PC-3 (cell line): ENCODE results near the gene LMLN. TPM values are rescaled to one million over a fixed set of nuclear protein-coding genes. Genes with fewer than 3 reads are reported as not detected.

Experiments used
- ATAC-seq: fragments of 200-7000 bp; cut with Tn5 transposase; 2 replicates; pipeline ENCODE4 v1.9.1; 2020; ENCODE audit warnings: mild to moderate bottlenecking, moderate library complexity
- BruUV-seq: library from RNA; stranded (reverse); fragments of 400-500 nt; replicated peaks from 2 replicates; lab custom pipeline; 2021; lab: Mats Ljungman, UMichigan
- CTCF ChIA-PET: fragments of 300-600 bp; sonication (Branson Sonifier 250); formaldehyde crosslinking; loops from one replicate; lab custom pipeline; 2022; ENCODE audit warnings: antibody characterized with exemption; lab: Charles Lee
- POLR2A ChIA-PET: fragments of 300-600 bp; sonication (Branson Sonifier 250); formaldehyde crosslinking; loops from one replicate; lab custom pipeline; 2022; ENCODE audit warnings: antibody characterized with exemption; ENCODE audit not compliant: unreplicated experiment; lab: Charles Lee
- DNase-seq: peaks from one replicate; pipeline ENCODE4 v3.0.0-alpha.2; 2015
- H2AFZ ChIP-seq: fragments of 300-600 bp; sonication (generic); 2 replicates; pipeline ENCODE4 v1.6.0; 2016; ENCODE audit warnings: antibody characterized with exemption, low read length
- H3F3A ChIP-seq: fragments of 300-600 bp; sonication (generic); one replicate; pipeline ENCODE4 v1.6.0; 2017; ENCODE audit warnings: antibody characterized with exemption, low read length, control low read depth, mild to moderate bottlenecking; ENCODE audit not compliant: unreplicated experiment
- H3K27ac ChIP-seq: fragments of 300-600 bp; sonication (generic); 2 replicates; pipeline ENCODE4 v1.5.1; 2016; ENCODE audit warnings: mild to moderate bottlenecking, low read length
- H3K27me3 ChIP-seq: fragments of 300-600 bp; sonication (generic); 2 replicates; pipeline ENCODE4 v1.6.1; 2016; ENCODE audit warnings: low read length, mixed read lengths
- H3K36me3 ChIP-seq: fragments of 300-600 bp; sonication (generic); 2 replicates; pipeline ENCODE4 v1.6.1; 2016; ENCODE audit warnings: low read depth, mixed run types, low read length, mixed read lengths
- H3K4me1 ChIP-seq: fragments of 300-600 bp; sonication (generic); 2 replicates; pipeline ENCODE4 v1.5.1; 2016; ENCODE audit warnings: low read length; ENCODE audit not compliant: insufficient read depth
- H3K4me2 ChIP-seq: fragments of 300-600 bp; sonication (generic); 2 replicates; pipeline ENCODE4 v1.6.0; 2016; ENCODE audit warnings: low read length
- H3K4me3 ChIP-seq: fragments of 300-600 bp; sonication (generic); 2 replicates; pipeline ENCODE4 v1.5.1; 2016; ENCODE audit warnings: mild to moderate bottlenecking, low read length, mixed read lengths
- H3K79me2 ChIP-seq: fragments of 300-600 bp; sonication (generic); 2 replicates; pipeline ENCODE4 v1.6.1; 2017; ENCODE audit warnings: low read length, mixed read lengths
- H3K9ac ChIP-seq: fragments of 300-600 bp; sonication (generic); 2 replicates; pipeline ENCODE4 v1.6.0; 2016; ENCODE audit warnings: mild to moderate bottlenecking, low read length
- H3K9me2 ChIP-seq: fragments of 300-600 bp; sonication (generic); replicated peaks from 2 replicates; pipeline ENCODE4 v1.6.1; 2016; ENCODE audit warnings: mixed run types, low read length, mixed read lengths
- H3K9me3 ChIP-seq: fragments of 300-600 bp; sonication (generic); 2 replicates; pipeline ENCODE4 v1.6.1; 2016; ENCODE audit warnings: low read length, mixed read lengths
- H4K20me1 ChIP-seq: fragments of 300-600 bp; sonication (generic); 2 replicates; pipeline ENCODE4 v1.6.1; 2016; ENCODE audit warnings: low read length, mixed read lengths
- EZH2 ChIP-seq: fragments of 300-600 bp; sonication (generic); IDR thresholded peaks from one replicate; pipeline ENCODE4 v1.6.1; 2017; ENCODE audit warnings: antibody characterized with exemption, mild to moderate bottlenecking, low read length; ENCODE audit not compliant: unreplicated experiment
- EZH2phosphoT487 ChIP-seq: fragments of 300-600 bp; sonication (generic); IDR thresholded peaks from 2 replicates; pipeline ENCODE4 v1.6.1; 2018; ENCODE audit warnings: mild to moderate bottlenecking, antibody characterized with exemption, low read length, borderline replicate concordance
- intact Hi-C: fragments of 100-400 bp; cut with micrococcal nuclease; formaldehyde crosslinking; loops from 2 replicates; pipeline ENCODE4 v1.9.0; 2023
- total RNA-seq: library from RNA; depleted of rRNA; stranded (reverse); fragments of >200 nt; gene quantifications from 2 replicates; pipeline ENCODE4 v1.2.3, GENCODE V29; 2014
- TF ChIP-seq, protein P1 (sequence below): fragments of 300-600 bp; sonication (generic); conservative IDR thresholded peaks from 2 replicates; pipeline ENCODE4 v1.5.1; 2017; ENCODE audit warnings: antibody characterized with exemption, low read depth, mild to moderate bottlenecking, low read length

Gene LMLN
- total RNA-seq, 1 experiment from 2014 or later = 3.7 TPM

DNA sequence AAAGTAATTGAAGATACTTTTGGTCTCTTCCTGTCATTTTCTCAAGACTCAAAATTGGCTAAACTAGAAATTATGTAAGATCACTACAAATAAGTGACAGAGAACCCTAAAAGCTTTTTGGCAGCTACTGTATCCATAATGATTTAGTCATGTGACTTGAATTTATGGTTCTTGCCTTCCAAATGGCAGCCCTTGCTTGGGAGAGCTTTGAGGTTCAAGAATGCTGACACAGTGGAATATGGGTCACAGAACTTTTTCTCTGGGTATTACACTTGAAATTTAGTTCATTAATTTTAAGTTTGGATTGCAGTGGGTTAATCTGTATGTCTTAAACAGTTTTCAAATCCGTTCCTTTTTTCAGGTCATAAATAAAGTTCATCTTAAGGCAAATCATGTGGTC lies 14.0 kb downstream of the LMLN start:
- Histone ChIP-seq H3K36me3 (no peaks in the 10 kb centered on the region), H3K4me1 (no peaks in the 10 kb centered on the region), H3K79me2 (no peaks in the 10 kb centered on the region), H3K9ac (no peak overlapping the region), H3K9me2 (no peaks in the 10 kb centered on the region), H3K27me3 (no peaks in the 10 kb centered on the region), H4K20me1 (no peaks in the 10 kb centered on the region), H3K4me3 (no peak overlapping the region), H3F3A (no peaks in the 10 kb centered on the region), H3K9me3 (no peaks in the 10 kb centered on the region), H3K27ac (no peak overlapping the region), H2AFZ (no peak overlapping the region), H3K4me2 (no peak overlapping the region)
- DNase-seq (no peak), ATAC-seq (no peak)
- TF ChIP-seq EZH2 = no peak
- CTCF ChIA-PET = no interaction called here
- no TSS peak for BruUV-seq
- intact Hi-C loops = no loop called here
- POLR2A ChIA-PET = no interaction called here

GRCh38 chr3:197975311-197975710 lies 15.3 kb downstream of the LMLN start:
- TF ChIP-seq, protein P1, sequence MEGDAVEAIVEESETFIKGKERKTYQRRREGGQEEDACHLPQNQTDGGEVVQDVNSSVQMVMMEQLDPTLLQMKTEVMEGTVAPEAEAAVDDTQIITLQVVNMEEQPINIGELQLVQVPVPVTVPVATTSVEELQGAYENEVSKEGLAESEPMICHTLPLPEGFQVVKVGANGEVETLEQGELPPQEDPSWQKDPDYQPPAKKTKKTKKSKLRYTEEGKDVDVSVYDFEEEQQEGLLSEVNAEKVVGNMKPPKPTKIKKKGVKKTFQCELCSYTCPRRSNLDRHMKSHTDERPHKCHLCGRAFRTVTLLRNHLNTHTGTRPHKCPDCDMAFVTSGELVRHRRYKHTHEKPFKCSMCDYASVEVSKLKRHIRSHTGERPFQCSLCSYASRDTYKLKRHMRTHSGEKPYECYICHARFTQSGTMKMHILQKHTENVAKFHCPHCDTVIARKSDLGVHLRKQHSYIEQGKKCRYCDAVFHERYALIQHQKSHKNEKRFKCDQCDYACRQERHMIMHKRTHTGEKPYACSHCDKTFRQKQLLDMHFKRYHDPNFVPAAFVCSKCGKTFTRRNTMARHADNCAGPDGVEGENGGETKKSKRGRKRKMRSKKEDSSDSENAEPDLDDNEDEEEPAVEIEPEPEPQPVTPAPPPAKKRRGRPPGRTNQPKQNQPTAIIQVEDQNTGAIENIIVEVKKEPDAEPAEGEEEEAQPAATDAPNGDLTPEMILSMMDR = no peak
- no peak for TF ChIP-seq EZH2
- TF ChIP-seq EZH2phosphoT487 = no peak
- H3K9me3 ChIP-seq = no peaks in the 10 kb centered on the region
- no TSS peak for BruUV-seq
- H3K79me2 ChIP-seq = no peaks in the 10 kb centered on the region
- H3K4me1 ChIP-seq = no peaks in the 10 kb centered on the region
- DNase-seq (no peak), ATAC-seq (no peak)
- no peak overlapping the region for H3K27ac ChIP-seq
- no peaks in the 10 kb centered on the region for H3F3A ChIP-seq
- H3K4me3 ChIP-seq = no peak overlapping the region
- intact Hi-C loops = no loop called here
- H2AFZ ChIP-seq = no peak overlapping the region
- H3K27me3 ChIP-seq = no peaks in the 10 kb centered on the region
- no peak overlapping the region for H3K9ac ChIP-seq
- POLR2A ChIA-PET = no interaction called here
- H3K9me2 ChIP-seq = no peaks in the 10 kb centered on the region
- CTCF ChIA-PET = no interaction called here
- H4K20me1 ChIP-seq = no peaks in the 10 kb centered on the region
- no peak overlapping the region for H3K4me2 ChIP-seq
- no peaks in the 10 kb centered on the region for H3K36me3 ChIP-seq

DNA sequence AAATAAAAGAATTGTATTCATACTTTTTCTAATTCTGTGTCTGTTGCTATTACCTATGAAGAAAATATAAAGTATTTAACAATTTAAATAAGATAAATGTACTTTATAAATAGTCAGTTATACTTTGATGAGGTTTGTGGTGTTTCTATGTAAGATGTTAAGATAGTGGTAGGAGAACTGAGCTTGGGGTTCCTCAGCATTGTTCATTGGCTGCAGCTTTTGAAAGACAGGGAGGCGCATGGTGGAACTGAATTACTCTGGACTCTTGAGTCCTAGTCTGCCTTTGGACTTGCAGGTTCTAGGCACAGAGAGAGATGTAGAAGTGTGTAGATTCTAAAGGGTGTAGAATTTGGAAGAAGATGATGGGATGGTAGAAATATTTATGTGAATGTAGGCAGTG lies 23.1 kb downstream of the LMLN start:
- H4K20me1 ChIP-seq = no peaks in the 10 kb centered on the region
- no peaks in the 10 kb centered on the region for H3K9me3 ChIP-seq
- no peak overlapping the region for H3K9ac ChIP-seq
- ChIA-PET CTCF (no interaction called here), POLR2A (no interaction called here)
- no peaks in the 10 kb centered on the region for H3K27me3 ChIP-seq
- H2AFZ ChIP-seq = no peak overlapping the region
- no peaks in the 10 kb centered on the region for H3K4me1 ChIP-seq
- H3F3A ChIP-seq = no peaks in the 10 kb centered on the region
- no peaks in the 10 kb centered on the region for H3K36me3 ChIP-seq
- intact Hi-C loops = loop anchor here (5.0 kb wide), 1 partner anchor 39 kb away; no protein-coding TSS in a partner anchor
- TF ChIP-seq EZH2 (no peak), EZH2phosphoT487 (no peak)
- TF ChIP-seq, protein P1 = no peak
- ATAC-seq (no peak), DNase-seq (no peak)
- H3K79me2 ChIP-seq = no peaks in the 10 kb centered on the region
- no TSS peak for BruUV-seq
- no peak overlapping the region for H3K4me3 ChIP-seq
- H3K9me2 ChIP-seq = no peaks in the 10 kb centered on the region
- H3K27ac ChIP-seq = no peak overlapping the region
- no peak overlapping the region for H3K4me2 ChIP-seq
